Stimulated activated CD8-positive, alpha-beta memory T cell treated with anti-CD3 and anti-CD28 coated beads, Interleukin-15, amount 100 ng/mL, for 1 hour (primary cell): ENCODE results near the gene C1GALT1.

Experiments
- DNase-seq: peaks from one replicate; pipeline ENCODE4 v3.0.0-alpha.2; 2020; ENCODE audit warnings: low read depth

The C1GALT1 gene

DNA sequence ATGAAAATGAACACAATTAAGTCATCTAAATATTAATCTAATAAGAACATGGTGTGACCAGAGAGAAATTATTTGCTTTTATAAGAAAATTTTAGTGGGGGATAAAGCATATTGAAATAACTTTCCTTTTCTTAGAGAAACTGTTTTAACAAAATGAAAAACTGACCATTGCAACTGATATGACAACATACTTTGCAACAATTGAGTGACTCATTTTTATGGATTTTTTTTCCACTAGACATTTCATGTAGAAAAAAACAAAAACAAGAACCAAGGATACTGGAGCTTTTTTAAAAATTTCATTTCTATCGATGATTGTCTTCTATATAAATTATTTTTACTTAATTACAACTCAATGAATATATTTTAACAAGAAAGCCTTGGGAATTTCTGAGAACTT lies 90.0 kb downstream of the C1GALT1 start:
- DNase-seq = no peak

DNA sequence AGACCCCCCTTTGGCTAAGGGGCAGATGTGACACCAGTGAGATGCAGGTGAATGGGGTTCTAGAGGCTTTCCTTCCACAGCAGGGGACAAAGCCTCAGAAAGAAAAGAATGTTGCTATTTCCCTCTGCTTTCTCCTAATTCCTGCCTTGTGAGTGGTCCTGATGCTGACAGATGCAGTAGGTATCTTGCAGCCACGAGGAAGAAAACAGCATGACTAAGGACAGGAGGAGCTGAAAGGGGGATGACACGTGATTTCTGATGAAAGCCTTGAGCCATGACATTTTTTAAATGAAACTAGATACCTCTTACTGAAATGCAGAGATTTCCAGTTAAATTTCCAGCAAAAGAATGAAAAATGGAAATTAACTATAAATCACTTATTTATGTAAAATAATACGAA lies 92.4 kb downstream of the C1GALT1 start:
- no peak for DNase-seq

DNA sequence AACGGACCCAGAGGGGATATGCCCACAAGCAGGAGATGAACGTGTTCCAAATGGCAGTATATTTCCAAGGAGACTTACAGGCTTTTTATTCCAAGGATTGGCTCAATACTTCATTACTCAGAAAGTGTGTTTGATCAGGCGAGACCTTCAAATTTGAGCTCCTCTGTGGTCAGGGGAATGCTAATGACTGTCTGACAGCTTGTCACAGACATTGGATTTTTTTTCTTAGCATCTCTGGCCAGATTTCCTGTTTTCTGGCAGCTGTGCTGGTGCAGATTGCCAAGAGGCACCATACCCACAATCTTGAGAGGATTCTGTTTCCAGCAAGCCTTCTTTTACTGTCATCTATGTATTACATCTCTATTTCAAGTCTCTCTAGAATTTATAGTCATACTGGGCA lies 93.8 kb downstream of the C1GALT1 start:
- no peak for DNase-seq

GRCh38 chr7:7290429-7291122 lies 108.2 kb downstream of the C1GALT1 start:
- no peak for DNase-seq

GRCh38 chr7:7292085-7292484 lies 109.7 kb downstream of the C1GALT1 start:
- no peak for DNase-seq

GRCh38 chr7:7292608-7293007 lies 110.3 kb downstream of the C1GALT1 start:
- DNase-seq = no peak

DNA sequence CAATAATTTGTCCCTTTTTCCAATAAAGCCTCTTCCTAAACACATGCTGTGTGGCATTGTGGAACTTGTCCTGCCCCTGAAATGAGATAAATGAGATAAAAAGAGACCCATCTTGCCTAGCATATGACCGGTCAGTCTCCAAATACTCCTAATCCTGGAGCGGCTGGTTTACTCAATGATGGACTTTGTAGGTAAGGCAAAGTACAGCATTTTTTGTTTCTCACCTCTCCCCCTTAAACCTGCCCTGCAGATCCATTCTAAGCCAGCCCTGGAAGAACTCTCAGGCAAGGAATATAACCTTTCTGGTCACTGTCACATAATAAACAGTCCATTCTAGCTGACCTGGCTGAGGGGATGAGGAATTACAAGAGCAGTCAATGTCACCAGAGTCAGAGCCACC lies 110.7 kb downstream of the C1GALT1 start:
- DNase-seq = no peak

DNA sequence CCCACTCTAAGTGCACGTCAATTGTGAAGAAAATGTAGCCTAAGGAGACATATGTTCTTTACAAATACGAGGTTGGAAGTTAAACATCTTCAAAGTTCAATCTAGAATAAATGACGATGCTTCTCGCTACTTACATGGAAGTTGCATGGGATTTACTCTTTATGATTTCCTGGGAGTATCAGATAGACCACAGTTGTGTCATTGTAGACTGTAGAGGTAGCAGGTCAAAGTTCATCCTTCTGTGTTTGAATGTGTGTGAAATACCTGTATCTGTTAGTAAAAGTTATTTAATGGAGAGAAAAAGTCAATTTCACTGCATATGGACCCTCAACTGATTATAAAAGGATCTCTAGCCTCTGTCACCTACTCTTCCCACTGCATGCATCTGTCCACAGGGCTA lies 112.6 kb downstream of the C1GALT1 start:
- DNase-seq = no peak
